ENCODE data around the gene SLC17A5.
"Not testable (repeated sequence)": the region's sequence is repeated elsewhere in the genome, so short reads cannot be mapped to it uniquely, and the experiment has no call there.

Gene SLC17A5

GRCh38 chr6:73614802-73615201 lies 39.0 kb downstream of the SLC17A5 start:
- DNase-seq (ENCODE audit: low spot score) = no peak

- no peak for DNase-seq (ENCODE audit: low spot score)
Measured at GRCh38 chr6:73613806-73614536, 39.8 kb downstream of the SLC17A5 start.

GRCh38 chr6:73612611-73613010 lies 41.2 kb downstream of the SLC17A5 start:
- DNase-seq (ENCODE audit: low spot score) = no peak

- no peak for DNase-seq (ENCODE audit: low spot score)
Measured at GRCh38 chr6:73610444-73611275, 43.1 kb downstream of the SLC17A5 start.

GRCh38 chr6:73608761-73609160 lies 45.0 kb downstream of the SLC17A5 start:
- no peak for DNase-seq (ENCODE audit: low spot score)

- DNase-seq (ENCODE audit: low spot score) = no peak
Measured at GRCh38 chr6:73606428-73606827, 47.4 kb downstream of the SLC17A5 start.

- no peak for DNase-seq (ENCODE audit: low spot score)
Measured at GRCh38 chr6:73604461-73604860, 49.3 kb downstream of the SLC17A5 start.

GRCh38 chr6:73604020-73604419 lies 49.8 kb downstream of the SLC17A5 start:
- DNase-seq (ENCODE audit: low spot score) = no peak

- DNase-seq (ENCODE audit: low spot score) = no peak
Measured at GRCh38 chr6:73586416-73586974, 67.3 kb downstream of the SLC17A5 start.

GRCh38 chr6:73585566-73586415 lies 68.0 kb downstream of the SLC17A5 start:
- no peak for DNase-seq (ENCODE audit: low spot score)

- no peak for DNase-seq (ENCODE audit: low spot score)
Measured at GRCh38 chr6:73581293-73581692, 72.5 kb downstream of the SLC17A5 start.

GRCh38 chr6:73580247-73581149 lies 73.3 kb downstream of the SLC17A5 start:
- no peak for DNase-seq (ENCODE audit: low spot score)

GRCh38 chr6:73579851-73580246 lies 73.9 kb downstream of the SLC17A5 start:
- no peak for DNase-seq (ENCODE audit: low spot score)

- DNase-seq (ENCODE audit: low spot score) = no peak
Measured at GRCh38 chr6:73579389-73579788, 74.4 kb downstream of the SLC17A5 start.

GRCh38 chr6:73577676-73578075 lies 76.1 kb downstream of the SLC17A5 start:
- DNase-seq (ENCODE audit: low spot score) = no peak

- not testable (repeated sequence) for DNase-seq (ENCODE audit: low spot score)
Measured at GRCh38 chr6:73572531-73572930, 81.3 kb downstream of the SLC17A5 start.

GRCh38 chr6:73571218-73572181 lies 82.3 kb downstream of the SLC17A5 start:
- not testable (repeated sequence) for DNase-seq (ENCODE audit: low spot score)

- no peak for DNase-seq (ENCODE audit: low spot score)
Measured at GRCh38 chr6:73569121-73569520, 84.7 kb downstream of the SLC17A5 start.

- DNase-seq (ENCODE audit: low spot score) = no peak
Measured at GRCh38 chr6:73566954-73567591, 86.7 kb downstream of the SLC17A5 start.

All from D341Med (cell line).